IMR-90 (cell line): ENCODE data around the gene KCNK15. TPM values are rescaled to one million over a fixed set of nuclear protein-coding genes. Genes with fewer than 3 reads are reported as not detected.

ENCODE experiments used
- ATAC-seq: fragments of 200-7000 bp; cut with Tn5 transposase; 2 replicates; pipeline ENCODE4 v1.9.1; 2020; ENCODE audit warnings: low read depth, mild to moderate bottlenecking, moderate library complexity
- BruUV-seq: library from RNA; stranded (reverse); fragments of 400-500 nt; replicated peaks from 2 replicates; lab custom pipeline; 2021; lab: Mats Ljungman, UMichigan
- CTCF ChIA-PET: fragments of 300-600 bp; formaldehyde crosslinking; extraction: SDS; loops from one replicate; lab custom pipeline; 2021; ENCODE audit warnings: antibody characterized with exemption; lab: Yijun Ruan, JAX
- POLR2A ChIA-PET: fragments of 300-600 bp; sonication (Branson Sonifier 250); formaldehyde crosslinking; loops from one replicate; lab custom pipeline; 2022; ENCODE audit warnings: antibody characterized with exemption; ENCODE audit not compliant: unreplicated experiment; lab: Charles Lee
- DNase-seq: peaks from one replicate; pipeline ENCODE4 v3.0.0; 2013
- H2AFZ ChIP-seq: replicated peaks from 2 replicates; pipeline ENCODE3; 2013; ENCODE audit warnings: low read length, mild to moderate bottlenecking; ENCODE audit not compliant: poor library complexity
- H2AK5ac ChIP-seq: 2 replicates; pipeline ENCODE4 v1.6.1; 2013; ENCODE audit warnings: low read depth, low read length, inconsistent platforms
- H2AK9ac ChIP-seq: replicated peaks from 2 replicates; pipeline ENCODE3; 2013; ENCODE audit warnings: mild to moderate bottlenecking, low read depth, low read length, moderate library complexity; ENCODE audit not compliant: poor library complexity
- H2BK120ac ChIP-seq: 2 replicates; pipeline ENCODE4 v1.6.1; 2013; ENCODE audit warnings: low read depth, low read length, inconsistent platforms
- H2BK15ac ChIP-seq: 3 replicates; pipeline ENCODE4 v1.6.1; 2013; ENCODE audit warnings: low read depth, low read length, inconsistent platforms
- H2BK20ac ChIP-seq: 2 replicates; pipeline ENCODE4 v1.6.1; 2013; ENCODE audit warnings: low read depth, mild to moderate bottlenecking, inconsistent platforms, low read length, moderate library complexity
- H2BK5ac ChIP-seq: 2 replicates; pipeline ENCODE4 v1.6.1; 2013; ENCODE audit warnings: mild to moderate bottlenecking, low read depth, low read length, inconsistent platforms; ENCODE audit not compliant: poor library complexity, severe bottlenecking
- H3K14ac ChIP-seq: replicated peaks from 2 replicates; pipeline ENCODE4 v1.6.1; 2013; ENCODE audit warnings: low read depth, low read length, inconsistent platforms
- H3K18ac ChIP-seq: 2 replicates; pipeline ENCODE4 v1.6.1; 2013; ENCODE audit warnings: low read depth, low read length, control low read depth
- H3K23ac ChIP-seq: 2 replicates; pipeline ENCODE4 v1.6.1; 2013; ENCODE audit warnings: low read depth, low read length, inconsistent platforms
- H3K27ac ChIP-seq: 2 replicates; pipeline ENCODE4 v1.5.1; 2013; ENCODE audit warnings: mild to moderate bottlenecking, control low read depth, low read length; ENCODE audit not compliant: insufficient read depth
- H3K27me3 ChIP-seq: 2 replicates; pipeline ENCODE4 v1.6.1; 2013; ENCODE audit warnings: low read length; ENCODE audit not compliant: control insufficient read depth, insufficient read depth
- H3K36me3 ChIP-seq: 2 replicates; pipeline ENCODE4 v1.6.1; 2013; ENCODE audit warnings: low read length, mixed read lengths; ENCODE audit not compliant: control insufficient read depth, insufficient read depth
- H3K4ac ChIP-seq: 2 replicates; pipeline ENCODE4 v1.6.1; 2013; ENCODE audit warnings: low read depth, low read length, inconsistent platforms
- H3K4me1 ChIP-seq: 2 replicates; pipeline ENCODE4 v1.6.1; 2013; ENCODE audit warnings: low read length, mixed read lengths; ENCODE audit not compliant: control insufficient read depth, insufficient read depth
- H3K4me2 ChIP-seq: 2 replicates; pipeline ENCODE4 v1.6.1; 2013; ENCODE audit warnings: low read depth, mild to moderate bottlenecking, control low read depth, low read length, moderate library complexity
- H3K4me3 ChIP-seq: 2 replicates; pipeline ENCODE4 v1.5.1; 2013; ENCODE audit warnings: low read depth, mild to moderate bottlenecking, control low read depth, low read length, moderate library complexity; ENCODE audit not compliant: insufficient read depth
- H3K56ac ChIP-seq: 2 replicates; pipeline ENCODE4 v1.6.1; 2013; ENCODE audit warnings: low read length, inconsistent platforms; ENCODE audit not compliant: insufficient read depth; ENCODE audit errors: extremely low read depth
- H3K79me1 ChIP-seq, 2 experiments: 2 replicates each; pipeline ENCODE4 v1.6.1; 2013; ENCODE audit warnings: low read length in 2 of 2, inconsistent platforms in 1 of 2, low read depth in 1 of 2
- H3K9ac ChIP-seq: 2 replicates; pipeline ENCODE4 v1.6.1; 2013; ENCODE audit warnings: low read depth, low read length, control low read depth
- H3K9me1 ChIP-seq: 2 replicates; pipeline ENCODE4 v1.6.1; 2013; ENCODE audit warnings: low read length, inconsistent platforms; ENCODE audit not compliant: insufficient read depth
- H3K9me3 ChIP-seq: 2 replicates; pipeline ENCODE4 v1.6.1; 2013; ENCODE audit warnings: low read length; ENCODE audit not compliant: control insufficient read depth, insufficient read depth
- H4K20me1 ChIP-seq: 2 replicates; pipeline ENCODE4 v1.6.1; 2013; ENCODE audit warnings: low read length, inconsistent platforms; ENCODE audit not compliant: insufficient read depth
- H4K5ac ChIP-seq: 2 replicates; pipeline ENCODE4 v1.6.1; 2013; ENCODE audit warnings: mild to moderate bottlenecking, low read depth, low read length, control low read depth
- H4K8ac ChIP-seq, 2 experiments: 2 replicates each; pipeline ENCODE4 v1.6.1; 2013; ENCODE audit warnings: low read depth in 2 of 2, low read length in 2 of 2, control low read depth in 1 of 2, inconsistent platforms in 1 of 2
- H4K91ac ChIP-seq: 2 replicates; pipeline ENCODE4 v1.6.1; 2013; ENCODE audit warnings: low read depth, low read length, inconsistent platforms; ENCODE audit not compliant: insufficient read depth
- CHD1 ChIP-seq: IDR thresholded peaks from 2 replicates; pipeline ENCODE4 v1.6.1; 2012; ENCODE audit warnings: low read depth, low read length, improper control_type of control experiment
- CTCF ChIP-seq: conservative IDR thresholded peaks from 2 replicates; pipeline ENCODE4 v1.5.1; 2012; ENCODE audit warnings: mild to moderate bottlenecking, low read depth, low read length, improper control_type of control experiment
- ELK1 ChIP-seq: fragments of 150-350 bp; IDR thresholded peaks from 2 replicates; pipeline ENCODE4 v1.6.1; 2016; ENCODE audit warnings: low read depth, mild to moderate bottlenecking, low read length, moderate library complexity, borderline replicate concordance
- FOS ChIP-seq: fragments of 150-350 bp; IDR thresholded peaks from 2 replicates; pipeline ENCODE4 v1.6.1; 2016; ENCODE audit warnings: low read depth, low read length
- MAFK ChIP-seq: IDR thresholded peaks from 2 replicates; pipeline ENCODE4 v1.6.1; 2012; ENCODE audit warnings: low read depth, low read length, improper control_type of control experiment
- MXI1 ChIP-seq: IDR thresholded peaks from 2 replicates; pipeline ENCODE4 v1.6.1; 2012; ENCODE audit warnings: low read depth, mild to moderate bottlenecking, low read length, moderate library complexity, borderline replicate concordance
- NFE2L2 ChIP-seq: fragments of 150-350 bp; IDR thresholded peaks from 2 replicates; pipeline ENCODE4 v1.6.1; 2016; ENCODE audit warnings: low read depth, mild to moderate bottlenecking, low read length
- RAD21 ChIP-seq: IDR thresholded peaks from 2 replicates; pipeline ENCODE4 v1.6.1; 2012; ENCODE audit warnings: low read length, improper control_type of control experiment
- RCOR1 ChIP-seq: IDR thresholded peaks from 2 replicates; pipeline ENCODE4 v1.6.1; 2012; ENCODE audit warnings: mild to moderate bottlenecking, low read length, improper control_type of control experiment; ENCODE audit not compliant: insufficient replicate concordance
- RFX5 ChIP-seq: IDR thresholded peaks from 2 replicates; pipeline ENCODE4 v1.8.0; 2012; ENCODE audit warnings: low read depth, mild to moderate bottlenecking, low read length, moderate library complexity
- SMC3 ChIP-seq: fragments of 150-350 bp; IDR thresholded peaks from 2 replicates; pipeline ENCODE4 v1.6.1; 2016; ENCODE audit warnings: low read depth, mild to moderate bottlenecking, antibody characterized with exemption, low read length, moderate library complexity
- WGBS, 2 experiments: methylation state at CpG; one replicate each; pipeline versions ENCODE4 v1.1.5 to v1.1.7; 2013; ENCODE audit warnings: missing lambda C conversion rate in 2 of 2; ENCODE audit not compliant: insufficient read length in 1 of 2; ENCODE audit errors: extremely low coverage in 2 of 2; 5-methylcytosine and 5-hydroxymethylcytosine counted together
- dilution Hi-C: fragments of 300-500 bp; cut with HindIII; formaldehyde crosslinking; loops from one replicate; pipeline ENCODE4 v1.14.3; 2018; ENCODE audit warnings: low sequenced_read_pairs; ENCODE audit not compliant: unreplicated experiment
- in situ Hi-C: fragments of 300-500 bp; cut with MboI; formaldehyde crosslinking; loops from 3 replicates; pipeline ENCODE4 v1.14.3; 2019; ENCODE audit warnings: low sequenced_read_pairs, inconsistent platforms, mixed read lengths
- intact Hi-C: fragments of 100-400 bp; cut with micrococcal nuclease; formaldehyde crosslinking; loops from 2 replicates; pipeline ENCODE4 v1.10.0; 2022
- polyA plus RNA-seq, 3 experiments: library from polyadenylated mRNA; depleted of rRNA; stranded (reverse); fragments of >200 nt; gene quantifications; 2 replicates each; pipeline ENCODE4 v1.2.3, GENCODE V29; 2012; ENCODE audit warnings: low replicate concordance in 1 of 3
- total RNA-seq: library from RNA; depleted of rRNA; stranded (reverse); fragments of >200 nt; gene quantifications from 2 replicates; pipeline ENCODE4 v1.2.3, GENCODE V29; 2012

Gene KCNK15
- total and polyA plus RNA-seq, 2 of the 4 experiments (the other 2 are of a cell fraction), result not detected

- ATAC-seq (no peak), DNase-seq (no peak)
- H4K91ac ChIP-seq, result no peak overlapping the region
- H3K14ac ChIP-seq, result no peak overlapping the region
- TF ChIP-seq ELK1, result no peak
- no peak for TF ChIP-seq RAD21
- TF ChIP-seq RFX5, result no peak
- no peak for TF ChIP-seq NFE2L2
- TF ChIP-seq RCOR1, result no peak
- TF ChIP-seq SMC3, result no peak
- no peak for TF ChIP-seq CTCF
- TF ChIP-seq MXI1, result no peak
- TF ChIP-seq CHD1, result no peak
- no peak for TF ChIP-seq MAFK
- TF ChIP-seq FOS, result no peak
- H2BK5ac ChIP-seq, result no peak overlapping the region
- H3K9me1 ChIP-seq, result no peaks in the 10 kb centered on the region
- no peaks in the 10 kb centered on the region for H3K4me1 ChIP-seq
- H2AK9ac ChIP-seq, result no peak overlapping the region
- H2AK5ac ChIP-seq, result no peak overlapping the region
- no peaks in the 10 kb centered on the region for H3K9me3 ChIP-seq
- H4K5ac ChIP-seq, result no peak overlapping the region
- dilution Hi-C loops, result no loop called here
- H2AFZ ChIP-seq, result no peak overlapping the region
- POLR2A ChIA-PET, result no interaction called here
- intact Hi-C loops, result no loop called here
- H3K4ac ChIP-seq, result no peak overlapping the region
- H3K23ac ChIP-seq, result no peak overlapping the region
- H2BK20ac ChIP-seq, result no peak overlapping the region
- no peaks in the 10 kb centered on the region for H3K36me3 ChIP-seq
- H3K18ac ChIP-seq, result no peak overlapping the region
- H3K4me2 ChIP-seq, result no peak overlapping the region
- no peak overlapping the region for H3K56ac ChIP-seq
- in situ Hi-C loops, result no loop called here
- BruUV-seq, result no TSS peak
- H4K8ac ChIP-seq, result no peak overlapping the region
- no peak overlapping the region for H3K27ac ChIP-seq
- H4K20me1 ChIP-seq, result no peaks in the 10 kb centered on the region
- no CpG with 5 or more reads among the region's 1 CpG for WGBS, 2 experiments
- peaks cover 28% of the 10 kb centered on the region for H3K27me3 ChIP-seq
- no peak overlapping the region for H3K4me3 ChIP-seq
- no peak overlapping the region for H2BK15ac ChIP-seq
- H2BK120ac ChIP-seq, result no peak overlapping the region
- CTCF ChIA-PET, result no interaction called here
- H3K9ac ChIP-seq, result no peak overlapping the region
- no peaks in the 10 kb centered on the region for H3K79me1 ChIP-seq
These were observed 13.9 kb downstream of the KCNK15 start for GRCh38 chr20:44759595-44759994.
